H4 (cell line): ENCODE measurements around the gene NPAS2. TPM values are rescaled to one million over a fixed set of nuclear protein-coding genes. Genes with fewer than 3 reads are reported as not detected.

ENCODE experiments used
- DNase-seq: peaks from one replicate; pipeline ENCODE4 v3.0.0-alpha.2; 2015; ENCODE audit warnings: low spot score
- total RNA-seq: library from RNA; depleted of rRNA; stranded (reverse); fragments of >200 nt; shearing (Covaris generic); gene quantifications from 2 replicates; pipeline ENCODE4 v1.2.3, GENCODE V29; 2014

The NPAS2 gene
- total RNA-seq, 1 experiment from 2014 or later: 2.8 TPM

DNA sequence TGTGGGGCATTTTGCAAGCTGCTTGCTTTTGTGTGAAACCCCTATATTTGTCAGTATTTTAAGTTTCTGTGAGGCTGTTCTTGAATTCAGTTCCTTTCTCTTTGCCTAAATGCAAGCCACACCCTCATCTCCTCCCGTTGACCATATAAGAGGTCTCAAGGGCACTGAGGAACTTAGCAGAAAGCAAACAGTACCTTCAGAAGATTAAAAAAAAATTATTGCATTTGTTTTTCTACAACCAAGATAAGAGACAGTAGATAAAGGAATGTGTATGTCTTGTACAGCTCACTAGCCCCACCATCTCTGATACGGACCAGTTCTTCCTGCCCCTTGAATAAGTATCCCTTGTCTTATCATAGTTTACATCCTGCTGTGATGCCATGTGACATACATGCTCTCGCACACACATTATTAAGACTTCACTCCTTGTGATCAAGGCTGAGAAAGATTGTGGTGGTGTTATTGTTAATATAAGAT lies 64.2 kb downstream of the NPAS2 start:
- DNase-seq: no peak

DNA sequence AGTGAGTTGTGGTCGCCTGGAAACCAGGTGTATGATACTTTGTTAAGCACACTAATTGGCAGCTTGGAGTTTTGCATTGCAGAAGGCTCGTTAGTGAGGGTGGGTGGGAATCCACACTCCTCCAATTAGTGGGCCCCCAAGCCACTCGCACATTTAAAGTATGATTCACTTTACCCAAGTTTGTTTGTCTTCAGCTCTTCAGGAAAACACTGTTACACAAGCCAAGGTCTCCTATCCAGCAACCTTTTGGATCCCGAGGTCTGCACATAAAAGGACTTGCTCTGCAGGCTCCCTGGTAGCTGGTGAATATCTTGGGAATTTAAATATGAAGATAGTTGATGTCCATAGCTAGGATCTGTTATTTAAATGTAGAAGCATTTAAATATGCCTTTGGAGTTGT lies 66.1 kb downstream of the NPAS2 start:
- no peak for DNase-seq

DNA sequence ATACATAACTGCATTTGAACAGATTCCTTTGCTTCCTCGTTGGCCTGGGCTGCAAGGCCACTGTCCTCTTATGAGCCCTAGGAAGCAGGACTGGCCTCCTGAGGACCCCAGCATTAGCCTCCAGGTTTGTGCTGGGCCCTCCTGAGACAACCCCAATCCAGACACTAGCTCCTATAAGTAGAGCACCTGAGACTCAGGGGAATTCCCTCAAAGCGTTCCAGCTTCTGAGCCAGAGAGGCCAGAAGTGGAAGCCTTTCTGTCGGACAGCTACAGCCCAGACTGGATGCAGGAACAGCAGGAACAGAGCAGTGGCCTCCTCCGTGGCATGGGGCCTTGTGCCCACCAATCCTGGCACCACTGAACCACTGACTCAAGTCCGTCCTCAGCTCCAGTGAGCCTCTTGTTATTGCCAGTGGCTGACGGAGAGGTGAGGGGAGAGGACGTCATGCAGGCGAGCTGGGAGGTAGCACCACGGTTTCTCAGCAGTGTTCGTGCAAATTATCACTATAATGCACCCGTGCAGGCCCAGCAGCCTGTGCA lies 67.2 kb downstream of the NPAS2 start:
- no peak for DNase-seq

DNA sequence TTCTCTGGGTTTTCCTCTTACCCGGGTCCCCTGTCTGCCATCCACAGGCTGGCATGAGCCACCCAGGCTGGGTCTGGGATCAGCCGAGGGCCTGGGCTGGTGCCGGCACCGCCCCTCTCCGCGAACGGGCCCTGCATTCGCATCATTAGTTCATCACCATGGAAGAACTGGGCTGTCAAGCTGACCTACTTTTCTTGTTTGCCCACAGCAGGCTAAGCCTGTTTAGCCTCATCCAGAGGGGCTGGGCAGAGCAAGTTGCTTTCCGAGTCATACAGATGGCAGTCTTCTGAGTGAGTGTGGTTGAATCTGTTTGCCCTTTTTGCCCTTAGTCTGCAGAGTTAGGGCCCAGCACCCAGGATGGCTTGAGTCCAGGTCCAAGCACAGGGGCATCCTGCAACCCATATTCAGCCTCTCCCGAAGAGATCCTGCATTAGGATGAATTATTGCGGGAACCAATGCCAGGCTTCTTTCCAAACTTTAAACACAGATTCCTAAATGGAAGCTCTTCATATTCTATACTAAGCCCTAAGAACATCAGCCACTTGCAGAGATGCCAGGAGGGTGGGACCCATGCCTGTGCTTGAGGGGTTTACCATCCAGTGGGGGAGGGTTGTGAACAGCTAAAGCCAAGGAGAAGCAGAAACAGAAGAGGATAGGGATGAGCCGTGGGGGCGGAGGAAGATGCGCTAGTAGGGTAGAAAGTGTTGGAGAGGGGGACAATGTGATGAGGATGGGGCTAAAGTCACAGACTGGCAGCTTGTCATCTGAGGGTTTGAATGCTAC lies 68.0 kb downstream of the NPAS2 start:
- DNase-seq: no peak

DNA sequence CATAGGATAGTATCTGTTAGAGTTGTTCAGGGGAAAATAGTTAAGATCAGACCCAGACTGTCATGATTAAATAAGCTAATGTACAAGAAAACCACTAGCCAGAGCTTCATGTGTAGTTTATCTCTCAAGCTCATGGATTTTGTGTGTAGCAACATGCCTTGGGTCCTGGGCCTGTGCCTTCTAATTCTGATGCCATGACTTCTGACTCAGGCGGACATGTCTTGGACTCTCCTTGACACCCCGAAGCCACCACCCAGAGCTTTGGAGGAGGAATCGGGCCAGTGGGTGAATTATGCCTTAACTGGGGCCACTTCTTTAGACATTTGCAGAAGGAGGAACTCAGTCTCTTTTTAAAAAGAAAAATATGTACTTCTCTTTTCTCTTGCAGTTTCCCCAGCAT lies 68.7 kb downstream of the NPAS2 start:
- no peak for DNase-seq

DNA sequence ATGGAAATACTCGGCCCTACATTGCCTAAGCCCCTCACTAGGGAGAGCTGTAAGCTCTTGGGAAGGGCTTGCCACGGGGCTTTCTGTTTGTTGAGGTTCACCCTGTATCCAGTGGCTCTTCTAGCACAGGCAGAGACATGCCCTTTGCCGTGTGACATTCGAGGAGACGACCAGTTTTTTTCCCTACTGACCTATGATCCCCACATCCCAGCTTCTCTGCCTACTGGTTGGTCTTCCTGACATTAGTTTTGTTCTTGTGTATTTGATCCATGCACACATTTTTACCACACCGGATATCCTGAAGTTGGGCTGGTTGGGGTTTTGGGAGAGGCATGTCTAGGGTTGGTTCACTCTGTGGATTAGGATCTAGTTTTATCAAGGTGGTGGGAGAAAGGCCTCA lies 69.3 kb downstream of the NPAS2 start:
- DNase-seq: no peak

DNA sequence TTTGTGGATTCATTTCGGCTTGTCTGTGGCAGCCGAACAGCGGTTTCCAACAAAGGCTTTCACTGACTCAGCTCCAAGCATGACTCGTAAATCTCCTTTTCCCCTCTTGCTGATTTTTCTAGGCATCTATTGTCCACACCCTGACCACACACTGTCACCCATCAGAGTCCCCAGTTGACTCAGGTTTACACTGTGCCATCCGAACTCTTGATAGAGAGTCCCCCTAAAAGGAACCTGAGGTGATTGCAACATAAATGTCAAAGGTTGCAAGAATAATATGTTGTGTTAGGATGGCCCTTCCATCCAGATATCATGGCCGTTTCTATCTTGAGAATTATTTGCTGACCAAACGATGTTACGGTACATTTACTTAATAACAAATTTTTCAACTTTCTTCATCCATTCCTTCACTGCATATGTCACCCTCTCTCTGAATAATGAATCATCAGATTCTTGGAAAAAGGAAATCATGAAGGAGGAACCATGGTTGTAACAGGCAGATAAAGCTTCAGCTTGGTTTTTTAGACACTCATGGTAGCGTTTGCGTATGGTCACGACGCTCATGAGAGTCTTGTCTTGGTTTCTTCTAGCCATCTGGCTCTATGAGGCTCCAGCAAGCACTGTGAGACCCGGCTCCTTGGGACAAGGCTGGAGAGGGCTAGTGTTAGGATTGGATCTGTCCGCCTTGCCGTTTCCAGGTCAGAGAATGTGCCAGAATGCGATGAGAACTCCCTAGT lies 72.1 kb downstream of the NPAS2 start:
- no peak for DNase-seq

DNA sequence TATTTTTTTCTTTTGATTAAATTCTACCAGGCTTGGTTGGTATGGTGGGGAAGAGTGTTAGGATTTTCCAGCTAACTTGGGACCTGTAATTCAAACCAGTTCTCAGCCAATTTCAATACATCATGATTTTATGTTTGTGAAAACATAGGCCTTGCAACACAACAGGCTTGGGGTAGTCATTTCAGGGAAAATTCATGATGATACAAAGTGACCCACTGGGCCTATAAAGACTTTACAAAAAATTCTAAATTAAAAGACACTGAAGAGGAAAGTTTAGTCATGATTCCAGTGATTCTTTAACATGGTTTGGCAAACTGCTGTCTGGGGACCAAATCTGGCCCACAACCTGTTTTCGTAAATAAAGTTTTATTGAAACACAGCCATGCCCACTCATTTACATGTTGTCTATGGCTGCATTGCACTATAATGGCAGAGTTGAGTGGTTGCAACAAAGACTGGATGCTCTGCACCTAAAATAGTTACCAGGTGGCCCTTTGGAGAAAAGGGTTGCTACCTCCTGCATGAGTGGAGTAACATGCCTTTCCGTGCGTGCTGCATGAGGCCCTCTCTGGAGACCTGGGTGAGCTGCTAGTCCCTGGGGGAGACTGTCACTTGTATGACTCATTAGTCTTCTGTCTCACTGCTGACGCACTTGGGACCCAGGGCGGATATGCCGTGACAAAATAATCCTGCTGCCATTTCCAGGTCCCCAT lies 73.6 kb downstream of the NPAS2 start:
- DNase-seq: peak; percentile 86

DNA sequence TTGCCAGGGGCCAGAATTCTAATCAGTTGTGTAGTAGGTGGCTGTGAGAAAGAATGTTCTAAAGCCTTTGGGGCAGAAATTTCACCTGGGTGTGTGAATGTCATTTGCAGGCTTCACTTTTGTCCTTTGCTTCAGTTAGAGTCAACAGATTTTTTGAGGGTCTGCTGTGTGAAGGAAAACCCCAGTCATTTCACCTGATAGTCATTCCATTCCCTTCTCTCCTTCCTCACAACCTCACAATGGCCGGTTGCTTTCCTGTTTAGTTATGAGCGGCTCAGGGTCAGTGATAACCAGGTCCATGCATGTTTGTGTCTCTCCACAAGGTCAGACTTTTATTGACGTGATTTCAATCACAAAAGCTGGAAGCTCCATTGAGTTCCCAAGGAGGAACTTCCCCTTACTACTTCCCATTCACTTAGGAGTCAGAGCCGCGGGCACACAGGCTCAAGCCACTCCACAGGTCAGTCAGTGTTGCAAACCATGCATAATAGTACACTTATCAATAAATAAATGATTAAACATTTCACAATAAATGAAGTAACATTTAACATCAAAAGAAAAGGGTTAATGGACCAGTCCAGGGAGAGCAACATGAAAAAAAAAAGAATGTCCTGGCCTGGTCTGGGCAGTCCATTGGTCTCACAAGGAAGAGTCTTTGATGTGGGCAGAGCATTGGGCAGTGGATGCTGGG lies 74.3 kb downstream of the NPAS2 start:
- no peak for DNase-seq

DNA sequence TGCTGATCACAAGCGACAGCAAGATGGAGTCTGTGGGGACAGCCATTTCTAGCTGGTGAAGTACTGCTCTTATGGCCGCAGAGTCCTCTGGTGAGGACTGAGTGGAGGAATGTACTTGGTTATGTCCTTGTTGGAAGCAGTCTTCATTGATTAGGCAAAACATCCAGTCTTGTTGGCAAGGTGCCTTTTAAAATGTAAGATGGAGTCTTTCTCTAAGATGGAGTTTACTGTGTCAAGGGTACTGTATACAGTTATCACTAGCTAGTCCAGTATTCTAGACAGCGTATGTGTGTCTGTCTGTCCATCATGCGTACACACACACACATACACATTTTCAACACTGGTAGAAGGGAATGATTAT lies 74.8 kb downstream of the NPAS2 start:
- no peak for DNase-seq

DNA sequence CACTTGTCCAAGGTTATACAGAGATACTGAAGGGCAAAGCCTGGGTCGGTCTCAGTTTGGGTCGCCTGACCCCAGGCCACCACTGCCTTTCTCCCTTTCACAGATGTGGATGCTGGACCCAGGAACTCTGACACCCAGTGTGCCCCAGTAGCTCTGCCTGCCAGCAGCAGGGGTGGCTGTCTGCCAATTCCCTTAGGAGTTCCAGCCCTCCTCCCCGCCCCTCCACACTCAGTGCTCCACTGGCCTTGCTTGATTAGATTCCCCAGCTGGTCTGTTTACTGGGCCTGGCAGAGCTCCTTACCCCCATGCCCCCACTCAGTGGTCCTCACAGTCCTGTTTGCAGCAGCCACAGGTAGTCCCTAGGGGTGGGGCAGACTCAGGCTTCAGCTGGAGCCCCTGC lies 75.5 kb downstream of the NPAS2 start:
- DNase-seq: peak; percentile 36

DNA sequence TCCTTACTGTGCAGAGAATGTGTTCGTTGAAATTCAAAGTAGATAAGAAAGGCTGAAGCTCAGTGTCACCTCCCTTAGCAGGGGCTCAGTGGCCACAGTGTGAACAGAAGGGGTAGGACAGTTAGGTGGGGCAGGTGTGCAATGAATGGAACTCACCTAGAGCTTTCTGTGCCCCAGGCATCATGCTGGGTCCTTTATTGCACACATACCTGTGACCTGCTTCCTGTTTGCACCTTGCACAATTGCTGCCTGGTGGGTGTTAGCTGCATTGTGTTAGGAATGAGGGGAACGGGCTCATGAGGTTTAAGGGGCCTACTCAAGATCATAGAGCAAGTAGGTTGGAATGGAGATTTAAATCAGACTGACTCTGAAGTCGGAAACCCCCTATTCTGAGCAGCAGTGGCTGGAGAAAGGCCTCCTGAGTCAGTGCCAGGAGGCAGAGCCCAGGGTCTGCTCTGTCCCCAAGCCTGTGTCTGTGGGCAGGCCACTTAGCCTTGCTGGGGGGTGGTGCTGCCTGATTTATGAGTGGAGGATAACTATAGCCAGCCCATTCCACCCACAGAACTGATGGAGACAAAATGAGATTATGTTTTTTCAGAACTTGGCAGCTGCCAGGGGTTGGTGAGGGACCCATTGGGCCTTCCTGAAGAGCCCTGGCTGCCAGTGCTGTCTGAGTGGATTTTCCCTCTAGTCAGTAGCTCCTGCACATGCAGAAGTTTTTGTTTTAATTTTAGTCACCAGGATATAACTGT lies 76.2 kb downstream of the NPAS2 start:
- no peak for DNase-seq

DNA sequence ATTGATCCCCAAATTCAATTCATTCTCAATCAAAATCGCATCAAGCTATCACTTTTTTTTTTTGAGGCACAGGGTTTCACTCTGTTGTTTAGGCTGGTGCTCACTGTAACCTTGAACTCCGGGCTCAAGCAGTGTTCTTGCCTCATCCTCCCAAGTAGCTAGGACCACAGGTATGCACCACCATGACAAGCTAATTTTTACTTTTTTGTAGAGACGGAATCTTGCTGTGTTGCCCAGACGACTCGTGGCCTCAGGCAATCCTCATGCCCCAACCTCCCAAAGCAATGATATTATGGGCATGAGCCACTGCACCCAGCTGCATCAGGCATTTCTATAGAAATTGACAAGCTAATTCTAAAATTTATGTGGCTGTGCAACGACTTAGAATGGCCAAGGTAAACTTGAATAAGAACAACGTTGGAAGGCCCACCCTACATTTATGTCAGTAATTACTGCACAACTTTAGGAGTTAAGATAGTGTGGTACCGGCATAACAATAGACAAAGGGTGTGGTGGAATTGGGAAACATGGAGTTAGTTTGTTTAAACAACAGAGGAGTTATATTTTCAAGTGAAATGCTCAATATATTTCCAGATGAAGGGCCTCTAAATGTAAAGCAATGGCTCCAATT lies 78.2 kb downstream of the NPAS2 start:
- DNase-seq: no peak

DNA sequence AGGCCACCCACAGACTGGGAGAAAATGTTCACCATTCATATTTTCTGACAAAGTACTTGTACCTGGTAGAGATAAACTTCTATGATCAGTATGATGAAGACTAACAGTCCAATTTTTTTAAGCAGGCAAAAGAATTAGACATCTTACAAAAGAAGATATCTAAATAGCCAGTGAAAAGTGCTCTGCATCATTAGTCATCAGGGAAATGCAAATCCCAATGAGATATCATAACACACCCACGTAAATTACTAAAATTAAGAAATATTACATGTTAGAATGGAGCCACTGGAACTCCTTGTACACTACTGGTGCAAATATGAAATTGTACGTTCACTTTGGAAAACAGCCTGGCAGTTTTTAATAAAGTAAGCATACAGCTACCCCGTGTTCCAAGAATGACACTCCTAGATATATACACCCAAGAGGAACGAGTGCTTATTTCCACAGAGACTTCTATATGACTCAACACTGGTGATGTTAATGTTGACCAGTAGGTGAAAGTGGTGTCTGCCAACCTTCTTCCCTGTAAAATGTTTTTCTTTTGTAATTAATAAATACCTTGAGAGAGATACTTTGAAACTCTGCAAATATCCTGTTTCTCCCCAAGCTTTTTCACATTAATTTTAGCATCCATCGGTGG lies 80.3 kb downstream of the NPAS2 start:
- no peak for DNase-seq

DNA sequence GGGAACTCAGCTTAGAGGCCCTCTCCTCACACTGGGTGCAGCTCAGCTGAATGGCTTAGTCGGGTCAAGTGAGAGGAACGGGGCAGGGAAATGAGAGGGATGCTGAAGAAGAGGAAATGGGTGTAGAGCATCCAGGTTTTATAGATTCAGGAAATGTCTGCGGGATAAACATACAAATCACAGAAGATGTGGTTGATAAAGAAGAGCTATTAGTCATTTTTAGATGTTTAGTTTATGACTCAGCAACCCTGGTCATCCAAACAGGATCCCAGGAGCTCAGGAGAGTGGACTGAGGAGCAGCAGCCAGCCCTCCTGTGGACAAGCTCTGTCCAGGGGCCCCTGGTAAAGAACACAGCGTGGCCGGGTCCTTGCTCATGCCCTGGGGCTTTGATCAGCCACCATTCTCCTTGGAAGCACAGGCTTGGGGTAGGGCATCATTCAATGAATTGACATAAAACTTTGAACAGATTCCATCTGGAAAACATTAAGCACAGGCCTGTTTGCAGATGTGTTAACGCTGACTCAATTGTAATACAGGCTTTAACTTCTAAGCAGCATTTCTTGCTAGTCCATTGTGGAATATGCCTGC lies 83.0 kb downstream of the NPAS2 start:
- DNase-seq: peak; percentile 92

DNA sequence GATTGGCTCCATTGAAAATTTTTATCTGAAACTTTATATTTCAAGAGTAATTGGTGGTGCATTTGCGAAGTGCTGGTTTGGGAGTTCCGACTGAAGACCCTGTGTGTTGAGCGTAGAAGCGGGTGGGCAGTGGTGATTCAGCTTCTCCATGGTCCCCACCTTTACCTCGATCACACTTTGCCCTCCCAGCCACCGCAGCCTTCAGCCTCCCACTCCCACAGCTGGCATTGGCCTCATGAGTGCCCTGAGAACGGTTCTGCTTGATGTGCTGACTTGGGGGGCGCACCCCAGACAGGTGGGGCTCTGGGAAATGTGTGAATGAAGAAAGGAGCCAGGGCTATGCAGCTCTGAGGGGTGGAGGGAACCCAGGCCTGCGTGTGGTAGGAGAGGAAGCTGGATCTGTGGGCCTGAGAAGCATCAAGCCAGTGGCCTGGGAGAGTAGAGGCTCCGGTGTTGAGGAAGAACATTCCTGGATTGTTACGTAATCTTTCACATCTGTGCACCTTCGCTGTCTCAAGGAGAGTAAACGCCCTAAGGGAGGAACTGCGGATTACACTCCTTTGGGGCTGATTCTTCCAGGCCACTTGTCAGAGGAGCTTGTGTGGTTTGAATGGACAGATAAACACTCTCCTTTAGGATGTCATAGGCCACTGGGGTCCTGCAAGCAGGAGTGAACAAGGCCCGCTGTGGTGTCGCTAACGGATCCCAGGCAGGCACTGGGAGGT lies 83.8 kb downstream of the NPAS2 start:
- peak; percentile 29 for DNase-seq

DNA sequence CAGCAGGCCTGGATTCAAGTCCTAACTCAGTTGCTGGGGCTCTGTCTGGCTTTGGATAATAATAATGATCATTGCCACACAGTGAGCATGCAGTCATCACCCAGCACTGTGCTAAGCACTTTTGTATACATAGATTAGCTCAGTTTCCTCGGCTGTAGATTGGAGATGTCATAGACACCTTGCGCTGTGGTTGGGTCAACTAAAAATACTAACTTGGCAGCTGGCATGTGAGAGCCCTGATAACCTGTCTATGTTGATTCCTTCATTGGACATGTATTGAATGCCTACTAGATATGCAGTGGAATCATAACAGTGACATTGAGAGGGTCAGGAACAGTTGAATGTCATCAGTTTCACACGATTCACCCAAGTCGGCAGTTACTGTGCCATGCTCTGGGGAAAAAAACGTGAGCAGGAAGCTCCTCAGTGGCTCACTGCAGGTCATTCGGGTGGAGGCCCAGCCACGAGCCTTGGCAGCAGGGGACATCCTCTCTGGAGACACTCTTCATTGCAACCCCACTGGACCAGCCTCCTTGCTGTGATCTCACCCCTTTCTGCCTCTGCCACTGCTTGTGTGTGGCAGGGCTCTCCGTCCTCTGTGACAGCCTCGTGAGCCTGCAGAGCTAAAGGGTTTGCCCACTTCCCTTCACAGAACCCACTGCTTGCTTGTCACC lies 85.3 kb downstream of the NPAS2 start:
- no peak for DNase-seq

DNA sequence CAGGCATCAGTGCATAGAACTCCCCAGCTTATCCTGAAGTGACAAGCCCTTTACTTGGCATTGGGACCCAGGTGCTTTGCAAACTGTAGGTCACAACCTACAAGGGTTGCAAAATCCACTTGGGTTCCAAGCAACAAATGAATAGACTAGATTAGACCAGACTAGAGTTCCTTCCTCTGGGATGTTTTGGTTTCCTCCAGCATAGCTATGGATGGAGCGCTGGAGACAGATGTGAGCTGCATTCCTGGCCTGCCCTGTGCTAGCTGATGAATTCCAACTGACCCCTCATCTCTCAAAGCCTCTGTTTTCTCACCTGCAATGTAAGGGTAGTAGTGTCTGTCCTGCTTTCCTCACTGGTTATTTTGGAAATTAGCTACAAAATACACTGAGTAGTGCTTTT lies 86.2 kb downstream of the NPAS2 start:
- no peak for DNase-seq
